Measurements from ENCODE around the gene RNF144A.

Gene RNF144A

GRCh38 chr2:7007846-7008741 is 90.9 kb downstream of the RNF144A start:
- DNase-seq (ENCODE audit: low spot score) = no peak

GRCh38 chr2:7009207-7009911 is 92.1 kb downstream of the RNF144A start:
- DNase-seq (ENCODE audit: low spot score) = no peak

DNA sequence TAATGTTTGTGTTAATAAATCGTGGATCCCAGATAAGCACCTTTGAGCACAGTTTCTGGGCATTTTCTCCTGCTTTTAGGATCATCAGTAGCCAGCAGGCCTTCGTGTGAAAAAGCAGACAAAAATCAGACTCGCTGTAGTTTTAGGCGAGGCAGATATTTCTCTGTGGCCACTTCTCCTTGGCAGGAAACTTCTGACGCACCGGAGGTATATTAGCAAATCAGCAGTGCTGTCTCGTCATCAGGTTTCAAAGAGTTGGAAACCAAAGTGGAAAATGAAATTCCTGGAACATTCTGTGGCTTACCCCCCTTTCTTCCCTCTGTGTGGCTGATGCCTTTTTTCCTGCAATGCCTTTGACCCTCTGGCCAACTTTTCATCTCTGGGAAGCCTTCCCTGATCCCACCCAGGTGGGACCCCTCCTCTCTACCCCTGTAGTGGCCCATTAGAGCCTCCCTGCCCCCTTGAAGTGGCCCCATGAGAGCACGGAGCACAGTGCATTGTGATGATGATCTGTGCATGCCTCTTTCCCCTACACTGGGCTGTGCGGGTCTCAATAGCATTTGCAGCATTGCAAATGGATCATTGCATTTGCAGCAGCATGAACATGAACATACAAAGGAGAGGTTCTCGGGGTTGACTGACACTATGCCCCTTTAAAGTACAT is 93.3 kb downstream of the RNF144A start:
- no peak for DNase-seq (ENCODE audit: low spot score)

DNA sequence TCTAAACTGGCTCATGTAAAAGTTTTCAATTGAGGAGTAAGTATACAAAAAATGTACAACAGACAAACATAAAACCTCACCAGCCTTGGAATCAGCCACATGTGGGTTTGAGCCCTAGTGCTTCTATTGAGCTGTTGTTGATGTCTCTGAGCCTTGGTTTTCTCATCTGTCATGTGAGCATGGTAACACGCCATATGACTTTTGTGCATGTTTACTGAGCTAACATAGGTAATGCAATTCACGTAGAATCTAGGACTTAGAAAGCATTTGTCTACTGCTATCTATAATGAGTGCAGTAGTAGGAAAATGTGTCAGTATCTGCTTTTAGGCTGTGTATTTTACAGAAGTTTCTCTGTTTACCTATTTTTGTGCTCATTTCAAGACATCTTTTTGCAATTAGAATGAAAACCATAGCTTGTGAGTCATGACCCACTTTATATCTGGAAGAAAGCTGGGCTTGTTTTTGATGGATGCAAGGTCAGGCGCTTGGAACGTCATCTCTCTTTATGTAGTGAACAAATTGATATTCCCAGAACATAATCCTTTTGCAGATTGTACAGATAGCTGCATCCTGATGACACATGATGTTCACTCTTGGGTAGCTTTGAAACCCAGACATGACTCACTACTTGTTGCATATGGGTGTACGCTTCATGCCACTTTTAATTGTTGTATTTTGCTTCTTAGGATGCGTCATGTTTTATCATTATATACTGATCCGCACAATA is 94.3 kb downstream of the RNF144A start:
- DNase-seq (ENCODE audit: low spot score) = peak; percentile 96

DNA sequence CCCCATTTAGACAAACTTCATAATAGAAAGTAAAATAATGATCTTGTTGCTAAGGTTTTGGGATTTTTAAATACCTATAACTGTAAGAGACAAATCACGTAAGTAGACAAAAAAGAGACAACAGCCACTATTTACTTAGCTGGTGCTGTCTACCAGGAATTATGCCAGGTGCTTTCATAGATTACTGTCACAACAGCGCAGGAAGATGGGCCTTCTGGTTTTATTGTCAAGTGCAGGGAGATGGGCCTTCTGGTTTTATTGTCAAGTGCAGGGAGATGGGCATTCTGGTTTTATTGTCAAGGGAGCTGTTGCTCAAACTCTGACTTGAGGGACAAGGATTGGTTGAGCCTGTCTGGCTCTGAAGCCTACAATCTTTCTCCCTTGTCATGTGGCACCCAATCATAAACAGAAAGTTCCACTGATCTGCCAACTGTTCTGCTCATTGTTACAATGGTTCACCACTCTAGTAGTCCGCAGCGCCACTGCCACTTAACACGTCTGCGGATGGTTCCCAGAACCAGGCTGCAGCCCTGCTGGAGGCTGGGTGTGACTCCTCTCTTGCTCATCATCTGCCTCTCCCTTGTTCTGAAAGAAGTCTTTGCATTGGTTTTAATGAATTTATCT is 95.0 kb downstream of the RNF144A start:
- no peak for DNase-seq (ENCODE audit: low spot score)

GRCh38 chr2:7013471-7014160 is 96.4 kb downstream of the RNF144A start:
- no peak for DNase-seq (ENCODE audit: low spot score)

DNA sequence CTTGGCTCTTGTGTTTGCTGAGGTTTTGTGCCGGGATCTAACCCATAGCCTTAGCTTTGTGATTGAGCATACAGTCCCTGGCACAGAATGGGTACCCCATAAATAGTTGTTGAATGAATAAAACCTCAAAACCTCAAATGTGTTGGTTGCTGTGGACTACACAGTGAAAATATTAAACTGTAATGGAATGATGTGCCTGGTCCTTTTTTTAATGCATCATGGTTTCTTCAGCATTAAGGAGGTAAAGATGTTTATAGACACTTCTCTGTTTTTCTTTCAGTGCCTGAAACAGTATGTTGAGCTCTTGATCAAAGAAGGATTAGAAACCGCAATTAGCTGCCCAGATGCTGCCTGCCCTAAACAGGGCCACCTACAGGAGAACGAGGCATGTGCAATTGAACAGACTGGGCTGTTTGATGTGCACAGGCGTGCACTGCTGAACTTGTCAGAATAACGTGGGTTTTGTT is 97.0 kb downstream of the RNF144A start:
- DNase-seq (ENCODE audit: low spot score) = no peak

DNA sequence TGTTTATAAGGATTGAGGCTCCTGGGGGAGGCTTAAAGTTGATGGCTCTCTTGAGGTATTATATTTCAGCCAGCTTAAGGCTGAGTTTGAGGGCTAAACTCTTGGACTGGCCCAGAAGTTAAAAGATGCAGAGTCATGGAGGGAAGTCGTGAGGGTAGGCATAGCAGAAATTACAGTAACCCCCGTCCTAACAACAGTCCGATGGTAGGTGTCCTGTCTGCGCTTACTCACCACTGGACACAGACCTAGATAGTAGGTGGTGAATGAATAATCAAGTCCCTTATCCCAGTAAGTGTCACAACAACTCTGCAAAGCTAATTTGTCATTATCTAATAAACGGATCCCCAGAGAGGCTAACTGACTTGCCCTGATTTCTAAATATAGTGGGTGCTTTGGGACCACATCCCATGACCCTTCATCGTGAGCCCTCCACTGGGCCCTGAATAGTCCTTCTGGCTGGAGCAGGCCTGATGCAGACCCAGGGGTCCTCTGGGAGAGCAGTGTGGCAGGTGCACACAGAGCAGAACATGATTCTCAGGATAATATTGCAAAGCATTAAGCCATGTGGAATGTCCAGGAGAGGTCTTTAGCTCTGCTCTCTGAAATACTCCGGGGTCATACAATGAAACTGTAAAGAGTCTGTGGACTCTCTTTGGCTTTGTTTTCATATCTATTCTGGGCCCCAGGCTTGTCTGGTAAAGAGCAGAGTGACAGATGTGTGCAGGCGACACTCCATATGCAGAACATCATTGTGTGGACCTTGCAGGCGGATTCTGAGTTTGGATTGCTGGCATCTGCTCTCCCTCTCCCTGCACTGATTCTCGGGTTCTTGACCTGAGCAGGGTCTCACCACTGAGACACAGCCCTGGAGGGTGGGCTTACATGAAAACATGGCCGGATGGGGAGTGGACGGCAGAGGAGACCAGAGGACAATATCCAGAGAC is 98.1 kb downstream of the RNF144A start:
- no peak for DNase-seq (ENCODE audit: low spot score)

GRCh38 chr2:7016148-7016547 is 98.9 kb downstream of the RNF144A start:
- no peak for DNase-seq (ENCODE audit: low spot score)

DNA sequence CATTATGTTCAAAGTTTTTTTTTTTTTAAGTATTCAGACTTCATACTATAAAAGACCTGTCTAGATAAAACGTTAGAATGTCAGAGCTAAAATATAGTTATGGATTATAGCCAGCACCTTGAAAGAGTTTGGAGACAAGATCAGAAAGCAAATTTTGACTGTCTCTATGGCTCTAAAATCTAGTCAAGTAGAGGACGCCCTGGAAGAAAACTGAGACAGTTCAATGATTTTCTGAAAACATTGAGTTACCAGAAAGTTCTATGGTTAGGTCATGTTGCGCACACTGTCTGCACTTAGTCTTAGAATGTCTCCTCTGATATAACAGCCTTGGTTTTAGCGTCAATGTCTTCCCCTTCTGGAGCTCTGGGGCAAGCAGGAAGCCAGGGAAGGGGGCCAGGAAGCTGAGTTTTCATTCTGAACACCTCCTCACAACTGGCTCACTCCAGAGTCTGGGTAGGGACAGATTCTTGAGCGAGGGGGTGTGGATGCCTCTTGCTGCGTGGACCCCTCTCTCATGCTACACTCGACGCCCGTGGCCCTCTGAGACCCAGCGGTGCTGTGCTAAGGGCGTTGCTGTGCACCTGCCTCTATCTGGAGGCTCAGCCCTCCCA is 99.5 kb downstream of the RNF144A start:
- DNase-seq (ENCODE audit: low spot score) = no peak

DNA sequence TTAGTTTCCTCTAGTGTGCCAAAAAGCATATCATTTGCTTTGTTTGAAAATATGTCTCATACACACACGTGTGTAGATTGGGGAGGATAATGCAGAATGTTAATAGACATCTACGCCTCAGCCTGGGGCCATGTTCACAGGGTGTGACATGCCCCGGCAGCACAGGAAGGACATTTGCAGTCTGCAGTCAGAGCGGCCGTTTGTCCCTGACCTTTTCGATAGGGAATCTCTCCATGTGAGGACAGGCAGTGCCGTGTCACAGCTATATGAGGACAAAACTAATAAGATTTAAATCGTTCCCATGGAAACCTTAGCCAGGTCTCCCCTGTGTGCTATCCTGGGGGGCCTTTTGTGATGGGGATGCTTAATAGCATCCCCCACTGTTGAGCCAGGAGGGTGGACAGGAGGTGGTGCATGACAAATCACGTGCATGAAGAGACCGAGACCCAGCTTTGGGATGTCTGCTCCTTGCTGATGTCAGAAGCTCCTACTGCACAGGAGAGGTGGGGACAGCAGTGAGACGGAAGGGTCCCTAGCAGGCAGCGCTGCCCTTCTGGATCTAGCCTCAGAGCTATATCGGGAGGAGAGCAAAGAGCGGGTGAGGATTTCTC is 100.6 kb downstream of the RNF144A start:
- no peak for DNase-seq (ENCODE audit: low spot score)

- DNase-seq (ENCODE audit: low spot score) = no peak
These were observed 101.1 kb downstream of the RNF144A start for GRCh38 chr2:7018282-7018701.

- no peak for DNase-seq (ENCODE audit: low spot score)
These were observed 101.6 kb downstream of the RNF144A start for GRCh38 chr2:7018767-7019166.

DNA sequence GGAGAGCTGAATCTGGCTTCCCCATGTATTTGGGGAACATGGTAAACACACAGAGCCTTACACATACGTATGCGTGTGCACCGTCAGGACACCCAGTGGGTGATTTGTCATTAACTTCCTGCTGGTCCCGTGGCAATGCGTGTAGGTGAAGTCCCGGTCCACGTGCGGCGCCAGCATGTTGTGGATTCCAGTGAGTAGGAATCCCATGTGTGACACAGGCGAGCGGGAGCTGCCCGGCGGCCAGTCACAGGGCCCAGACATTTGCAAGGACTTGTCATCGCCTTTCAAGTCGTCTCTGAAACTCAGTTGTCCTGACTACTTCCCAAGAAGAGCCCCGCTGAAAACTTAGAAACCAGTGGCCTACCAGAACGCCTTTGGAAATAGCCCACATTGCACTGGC is 102.0 kb downstream of the RNF144A start:
- no peak for DNase-seq (ENCODE audit: low spot score)

DNA sequence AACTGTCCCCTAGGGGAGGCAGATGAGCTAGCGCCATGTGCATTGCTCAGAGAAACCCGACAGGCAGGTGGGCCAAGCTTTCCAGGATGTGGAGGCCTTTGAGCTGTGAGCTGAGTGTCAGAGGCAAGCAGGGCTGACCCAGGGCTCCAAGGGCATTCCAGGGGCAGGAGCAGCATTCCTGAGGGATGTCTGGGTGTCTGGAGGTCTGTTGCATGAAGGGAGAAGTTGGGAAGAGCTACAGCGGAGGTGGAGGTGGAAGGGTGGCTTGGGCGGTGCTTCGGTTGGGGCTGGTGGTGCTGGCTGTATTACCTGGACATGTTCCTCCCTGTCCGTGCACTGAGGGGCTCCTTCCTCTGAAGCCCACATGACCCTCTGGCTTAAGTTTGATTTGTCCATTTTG is 102.8 kb downstream of the RNF144A start:
- DNase-seq (ENCODE audit: low spot score) = no peak

DNA sequence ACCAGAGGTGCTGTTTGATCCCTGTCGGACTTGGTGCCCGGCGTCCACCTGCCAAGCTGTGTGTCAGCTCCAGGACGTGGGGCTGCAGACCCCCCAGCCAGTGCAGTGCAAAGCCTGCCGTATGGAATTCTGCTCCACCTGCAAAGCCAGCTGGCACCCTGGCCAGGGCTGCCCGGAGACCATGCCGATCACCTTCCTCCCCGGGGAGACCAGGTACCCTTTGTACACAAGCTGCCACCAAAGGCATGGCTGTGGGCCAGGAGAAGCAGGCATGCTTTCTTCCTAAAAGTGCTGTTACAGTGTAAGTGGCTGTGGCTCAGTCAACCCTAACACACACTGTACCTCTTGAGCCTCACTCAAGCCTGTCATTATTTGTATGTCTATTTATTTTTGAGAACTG is 103.3 kb downstream of the RNF144A start:
- no peak for DNase-seq (ENCODE audit: low spot score)

- DNase-seq (ENCODE audit: low spot score) = no peak
These were observed 103.8 kb downstream of the RNF144A start for GRCh38 chr2:7020939-7021470.

DNA sequence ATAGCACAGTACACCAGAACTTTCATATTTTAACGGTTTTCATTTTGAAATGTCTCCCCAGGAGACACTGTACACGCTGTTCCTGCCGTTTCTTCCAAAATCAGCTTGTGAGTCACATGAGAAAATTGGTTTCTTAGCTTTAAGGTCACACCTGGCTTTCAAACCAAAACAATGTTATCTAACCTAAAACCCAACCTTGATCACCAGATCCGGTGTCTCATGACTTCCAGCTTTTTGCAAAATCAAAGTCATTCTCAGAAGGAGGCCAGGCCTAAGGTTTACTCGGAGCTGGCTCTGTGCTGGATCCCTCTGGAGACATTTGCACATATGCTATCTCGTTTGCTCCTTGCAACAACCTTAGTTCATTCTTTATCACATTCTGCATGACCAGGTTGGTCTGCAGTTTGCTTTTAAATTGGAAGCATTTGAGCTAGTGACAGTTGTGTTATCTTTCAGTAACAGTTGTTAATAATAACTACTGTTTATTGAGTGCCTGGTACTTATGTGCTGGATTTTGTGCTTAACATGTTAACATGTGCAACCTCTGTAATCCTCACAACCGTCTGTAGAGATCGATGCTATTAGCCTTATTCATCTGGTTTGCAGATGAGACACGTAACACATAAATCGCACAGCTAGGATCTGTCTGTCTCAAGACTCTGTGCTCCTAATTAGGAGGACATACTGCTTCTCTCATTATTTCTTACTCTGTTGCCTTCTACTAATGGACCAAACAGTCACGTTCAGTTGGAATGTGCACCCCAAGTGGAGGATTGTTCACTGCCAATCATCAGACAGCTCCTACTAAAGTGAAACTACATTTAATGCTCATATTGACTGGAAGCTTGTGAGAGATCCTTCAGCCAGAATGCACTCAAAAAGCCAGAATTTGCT is 105.5 kb downstream of the RNF144A start:
- DNase-seq (ENCODE audit: low spot score) = no peak

Measured in kidney capillary endothelial cell (primary cell).